ENCODE results near the gene RXFP4. TPM values are rescaled to one million over a fixed set of nuclear protein-coding genes. Genes with fewer than 3 reads are reported as not detected.

The RXFP4 gene
- polyA plus RNA-seq, 1 donor (not counting 4 experiments of a cell fraction or from before 2014, with no cell fraction given), result not detected

DNA sequence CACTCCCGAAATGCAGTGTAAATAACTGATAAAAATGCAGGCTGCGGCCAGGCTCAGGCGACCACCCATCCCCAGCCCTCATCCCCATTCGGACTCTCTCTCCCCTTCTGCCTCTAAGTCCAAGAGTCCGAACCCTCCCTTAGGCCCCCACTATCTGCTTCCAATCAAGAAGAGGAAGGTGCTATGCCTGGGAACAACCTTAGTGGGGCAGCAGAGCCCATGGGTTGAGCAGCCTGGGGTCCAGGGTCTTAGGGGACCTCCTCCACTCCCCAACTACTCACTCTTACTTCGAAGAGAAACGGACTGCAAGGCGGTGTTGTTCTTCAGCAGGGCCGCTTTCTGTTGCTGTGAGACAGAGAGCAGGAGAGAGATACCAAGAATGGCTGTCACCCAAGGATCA lies 24.7 kb downstream of the RXFP4 start:
- H3K9me1 ChIP-seq (ENCODE audit: control insufficient read depth, extremely low read depth, insufficient read depth, low read length), result peaks cover 3% of the 10 kb centered on the region
- no peak for DNase-seq (ENCODE audit: low read depth, low spot score)
- H3K9me3 ChIP-seq (ENCODE audit: control insufficient read depth, low read depth, low read length), result no peaks in the 10 kb centered on the region
- no peak overlapping the region for H3K27ac ChIP-seq (ENCODE audit: control insufficient read depth, insufficient read depth, low read length)
- H3K4me2 ChIP-seq (ENCODE audit: control insufficient read depth, extremely low read depth, insufficient read depth, low read depth, low read length), result no peak overlapping the region
- peaks cover 34% of the 10 kb centered on the region for H3K79me2 ChIP-seq (ENCODE audit: control insufficient read depth, insufficient read depth, low read length)
- no peaks in the 10 kb centered on the region for H4K20me1 ChIP-seq (ENCODE audit: control insufficient read depth, extremely low read depth, insufficient read depth, low read length)
- peaks cover 17% of the 10 kb centered on the region for H3K4me1 ChIP-seq (ENCODE audit: control insufficient read depth, extremely low read depth, insufficient read depth, low read length)
- no peaks in the 10 kb centered on the region for H3K27me3 ChIP-seq (ENCODE audit: control insufficient read depth, extremely low read depth, insufficient read depth, low read length)
- H3K36me3 ChIP-seq (ENCODE audit: control insufficient read depth in 2 of 2, extremely low read depth in 1 of 2, insufficient read depth in 2 of 2, low read length in 2 of 2), result peaks cover 47 to 65% of the 10 kb centered on the region in 2 experiments
- H3K9ac ChIP-seq (ENCODE audit: control insufficient read depth, extremely low read depth, insufficient read depth, low read length), result no peak overlapping the region
- no peak overlapping the region for H2AFZ ChIP-seq (ENCODE audit: control insufficient read depth, low read length)
- no peak for FAIRE-seq
- TF ChIP-seq, protein P1, sequence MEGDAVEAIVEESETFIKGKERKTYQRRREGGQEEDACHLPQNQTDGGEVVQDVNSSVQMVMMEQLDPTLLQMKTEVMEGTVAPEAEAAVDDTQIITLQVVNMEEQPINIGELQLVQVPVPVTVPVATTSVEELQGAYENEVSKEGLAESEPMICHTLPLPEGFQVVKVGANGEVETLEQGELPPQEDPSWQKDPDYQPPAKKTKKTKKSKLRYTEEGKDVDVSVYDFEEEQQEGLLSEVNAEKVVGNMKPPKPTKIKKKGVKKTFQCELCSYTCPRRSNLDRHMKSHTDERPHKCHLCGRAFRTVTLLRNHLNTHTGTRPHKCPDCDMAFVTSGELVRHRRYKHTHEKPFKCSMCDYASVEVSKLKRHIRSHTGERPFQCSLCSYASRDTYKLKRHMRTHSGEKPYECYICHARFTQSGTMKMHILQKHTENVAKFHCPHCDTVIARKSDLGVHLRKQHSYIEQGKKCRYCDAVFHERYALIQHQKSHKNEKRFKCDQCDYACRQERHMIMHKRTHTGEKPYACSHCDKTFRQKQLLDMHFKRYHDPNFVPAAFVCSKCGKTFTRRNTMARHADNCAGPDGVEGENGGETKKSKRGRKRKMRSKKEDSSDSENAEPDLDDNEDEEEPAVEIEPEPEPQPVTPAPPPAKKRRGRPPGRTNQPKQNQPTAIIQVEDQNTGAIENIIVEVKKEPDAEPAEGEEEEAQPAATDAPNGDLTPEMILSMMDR (optimal IDR thresholded peaks at IDR 0.05 in 1 of 3, IDR thresholded peaks at IDR 0.05 in 1 of 3, conservative IDR thresholded peaks at IDR 0.05 in 1 of 3; ENCODE audit: extremely low read depth in 1 of 3, insufficient read depth in 2 of 3, low read length in 3 of 3), result peak in 1 of 3 experiments; percentile 27
- no peak for TF ChIP-seq EZH2 (IDR thresholded peaks at IDR 0.05; ENCODE audit: low read length)
- no peak overlapping the region for H3K4me3 ChIP-seq (ENCODE audit: control insufficient read depth in 2 of 3, extremely low read depth in 1 of 3, insufficient read depth in 2 of 3, low read depth in 1 of 3, low read length in 3 of 3)
- dilution Hi-C loops (cut with MboI; ENCODE audit: extremely low pct_ligation_motif_present, low sequenced_read_pairs), result no loop called here

DNA sequence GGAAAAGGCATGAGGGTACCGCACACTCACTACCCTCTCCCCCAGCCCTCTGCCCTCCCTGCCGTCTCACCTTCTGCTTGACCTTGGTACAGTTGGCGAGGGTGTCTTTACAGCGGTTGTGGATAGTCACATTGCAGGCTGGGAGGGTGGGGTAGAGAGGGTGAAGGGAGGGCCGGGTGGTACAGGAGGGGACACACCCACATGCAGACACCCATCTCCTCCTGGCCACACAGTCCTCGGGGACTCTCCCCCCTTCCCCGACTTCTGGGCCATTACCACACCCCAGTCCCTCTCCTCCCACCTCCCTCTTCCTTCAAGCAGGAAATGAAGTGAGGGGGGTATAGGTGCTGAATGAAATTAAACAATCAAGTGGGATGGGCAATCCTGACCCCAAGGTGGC lies 25.3 kb downstream of the RXFP4 start:
- Histone ChIP-seq H3K9me1 (ENCODE audit: control insufficient read depth, extremely low read depth, insufficient read depth, low read length) (peaks cover 3% of the 10 kb centered on the region), H3K9ac (ENCODE audit: control insufficient read depth, extremely low read depth, insufficient read depth, low read length) (no peak overlapping the region), H3K27ac (ENCODE audit: control insufficient read depth, insufficient read depth, low read length) (no peak overlapping the region), H3K4me2 (ENCODE audit: control insufficient read depth, extremely low read depth, insufficient read depth, low read depth, low read length) (no peak overlapping the region), H3K36me3 (ENCODE audit: control insufficient read depth in 2 of 2, extremely low read depth in 1 of 2, insufficient read depth in 2 of 2, low read length in 2 of 2) (peaks cover 47 to 61% of the 10 kb centered on the region in 2 experiments), H3K79me2 (ENCODE audit: control insufficient read depth, insufficient read depth, low read length) (peaks cover 34% of the 10 kb centered on the region), H3K4me1 (ENCODE audit: control insufficient read depth, extremely low read depth, insufficient read depth, low read length) (peaks cover 12% of the 10 kb centered on the region), H4K20me1 (ENCODE audit: control insufficient read depth, extremely low read depth, insufficient read depth, low read length) (peaks cover 4% of the 10 kb centered on the region), H3K27me3 (ENCODE audit: control insufficient read depth, extremely low read depth, insufficient read depth, low read length) (no peaks in the 10 kb centered on the region), H2AFZ (ENCODE audit: control insufficient read depth, low read length) (no peak overlapping the region), H3K9me3 (ENCODE audit: control insufficient read depth, low read depth, low read length) (no peaks in the 10 kb centered on the region), H3K4me3 (ENCODE audit: control insufficient read depth in 2 of 3, extremely low read depth in 1 of 3, insufficient read depth in 2 of 3, low read depth in 1 of 3, low read length in 3 of 3) (no peak overlapping the region)
- FAIRE-seq (no peak), DNase-seq (ENCODE audit: low read depth, low spot score) (no peak)
- dilution Hi-C loops (cut with MboI; ENCODE audit: extremely low pct_ligation_motif_present, low sequenced_read_pairs), result no loop called here
- TF ChIP-seq EZH2 (IDR thresholded peaks at IDR 0.05; ENCODE audit: low read length), result no peak
- TF ChIP-seq, protein P1 (optimal IDR thresholded peaks at IDR 0.05 in 1 of 3, IDR thresholded peaks at IDR 0.05 in 1 of 3, conservative IDR thresholded peaks at IDR 0.05 in 1 of 3; ENCODE audit: extremely low read depth in 1 of 3, insufficient read depth in 2 of 3, low read length in 3 of 3), result no peak

Measured in keratinocyte (primary cell).